GM12865 (cell line): ENCODE data around the gene BACE2.
"Not testable (repeated sequence)": the region's sequence is repeated elsewhere in the genome, so short reads cannot be mapped to it uniquely, and the experiment has no call there.

ENCODE experiments used
- DNase-seq: peaks from one replicate; pipeline ENCODE4 v3.0.0; 2010; ENCODE audit warnings: low read depth
- H3K4me3 ChIP-seq: 2 replicates; pipeline ENCODE4 v1.5.1; 2011; ENCODE audit warnings: mild to moderate bottlenecking, low read depth, low read length, control low read depth
- CTCF ChIP-seq: IDR thresholded peaks from 2 replicates; pipeline ENCODE4 v1.5.1; 2011; ENCODE audit warnings: low read length, control low read depth, low read depth, inconsistent platforms; ENCODE audit not compliant: insufficient read depth; ENCODE audit errors: missing control alignments

Gene BACE2

GRCh38 chr21:41233916-41234315 is 66.0 kb downstream of the BACE2 start:
- no peak for DNase-seq
- no peak for TF ChIP-seq CTCF
- no peak overlapping the region for H3K4me3 ChIP-seq

DNA sequence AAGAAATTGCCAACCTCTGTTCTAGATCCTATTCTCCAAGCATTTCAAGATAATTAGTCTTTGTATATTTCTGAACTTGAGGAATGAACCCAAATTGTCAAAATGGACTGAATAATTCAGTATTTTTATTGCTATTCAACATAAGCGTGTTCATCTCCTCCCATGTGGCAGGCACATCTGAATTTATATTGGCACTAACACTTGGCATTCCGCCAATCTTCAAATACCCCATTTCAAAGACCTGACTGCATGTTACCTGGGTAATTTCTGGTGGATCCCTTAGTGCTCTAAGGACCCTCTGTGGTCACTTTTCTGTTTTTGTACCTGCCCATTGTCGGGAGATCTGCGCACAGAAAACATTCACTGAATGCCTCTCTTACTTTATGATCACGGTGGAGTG is 66.6 kb downstream of the BACE2 start:
- no peak for TF ChIP-seq CTCF
- no peak for DNase-seq
- no peak overlapping the region for H3K4me3 ChIP-seq

DNA sequence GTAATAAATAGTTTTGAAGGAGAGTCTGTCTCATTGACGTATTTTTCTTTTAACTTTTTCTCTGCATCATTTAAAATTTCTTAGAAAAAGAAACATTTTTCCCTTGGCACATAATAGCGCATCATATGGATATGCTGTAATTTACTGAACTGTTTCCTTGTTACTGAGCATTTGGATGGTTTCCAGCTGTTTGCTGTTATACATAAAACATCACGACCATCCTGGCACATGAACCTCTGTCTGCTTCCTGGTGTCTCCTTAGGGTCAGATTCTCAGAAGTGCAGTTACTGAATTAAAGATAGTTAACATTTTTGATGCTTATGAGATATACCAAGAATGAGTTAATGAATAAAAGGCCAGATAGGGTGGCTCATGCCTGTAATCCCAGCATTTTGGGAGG is 67.2 kb downstream of the BACE2 start:
- no peak for DNase-seq
- no peak overlapping the region for H3K4me3 ChIP-seq
- no peak for TF ChIP-seq CTCF

- H3K4me3 ChIP-seq, result no peak overlapping the region
- no peak for TF ChIP-seq CTCF
- no peak for DNase-seq
Observed at GRCh38 chr21:41236352-41236973, 68.5 kb downstream of the BACE2 start.

DNA sequence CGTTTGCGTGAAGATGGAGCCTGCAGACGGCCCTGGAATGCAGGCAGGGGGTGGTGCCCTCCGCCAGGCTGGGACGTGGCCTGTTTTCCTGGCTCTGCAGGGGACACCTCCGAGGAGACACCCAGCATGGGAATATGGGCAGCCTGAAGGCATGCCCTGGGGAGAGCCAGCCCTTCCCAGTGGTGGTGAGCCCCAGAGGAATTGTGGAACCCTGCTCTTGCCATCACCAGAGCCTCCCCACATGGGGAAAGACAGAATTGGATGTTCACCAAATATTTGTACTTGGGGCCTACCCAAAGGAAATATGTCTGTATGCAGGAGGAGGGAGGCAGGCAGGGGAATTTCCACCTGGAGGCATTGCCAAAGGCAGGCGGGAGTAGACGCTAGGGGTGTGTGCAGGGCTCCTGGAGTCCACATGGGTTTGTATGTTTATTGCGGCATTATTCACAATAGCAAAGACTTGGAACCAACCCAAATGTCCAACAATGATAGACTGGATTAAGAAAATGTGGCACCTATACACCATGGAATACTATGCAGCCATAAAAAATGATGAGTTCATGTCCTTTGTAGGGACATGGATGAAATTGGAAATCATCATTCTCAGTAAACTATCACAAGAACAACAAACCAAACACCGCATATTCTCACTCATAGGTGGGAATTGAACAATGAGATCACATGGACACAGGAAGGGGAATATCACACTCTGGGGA is 70.3 kb downstream of the BACE2 start:
- H3K4me3 ChIP-seq, DNase-seq: not testable (repeated sequence)

GRCh38 chr21:41240040-41240439 is 72.1 kb downstream of the BACE2 start:
- no peak overlapping the region for H3K4me3 ChIP-seq
- DNase-seq, result no peak
- no peak for TF ChIP-seq CTCF

GRCh38 chr21:41241341-41241740 is 73.4 kb downstream of the BACE2 start:
- no peak for DNase-seq
- no peak for TF ChIP-seq CTCF
- H3K4me3 ChIP-seq, result no peak overlapping the region
